ENCODE data around the gene ZNF865.

GRCh38 chr19:55559684-55560083, 45.8 kb upstream of the ZNF865 start:
- TF ChIP-seq CTCF (IDR thresholded peaks at IDR 0.05) (no peak), EZH2 (IDR thresholded peaks at IDR 0.05; ENCODE audit: borderline replicate concordance, insufficient read depth, low read depth, low read length, poor library complexity, severe bottlenecking) (no peak)
